Esophagus squamous epithelium (tissue), 4 donors: ENCODE data around the gene HECW1.

Experiments used
- CTCF ChIP-seq, 6 experiments: fragments of 450-650 bp in 4 of 6; fragments of 200-600 bp in 2 of 6; sonication (generic) in 2 of 6; IDR thresholded peaks; one replicate each; pipeline ENCODE4 v1.5.1; 2016 to 2019; ENCODE audit warnings: antibody characterized with exemption in 6 of 6, mild to moderate bottlenecking in 4 of 6, moderate library complexity in 4 of 6
- POLR2A ChIP-seq, 4 donors: fragments of 450-650 bp; IDR thresholded peaks; one replicate each; pipeline ENCODE4 v1.6.1; 2017; ENCODE audit warnings: antibody characterized with exemption in 4 of 4, mild to moderate bottlenecking in 4 of 4, moderate library complexity in 3 of 4

GRCh38 chr7:43076606-43077005 is 35.8 kb upstream of the HECW1 start:
- TF ChIP-seq CTCF (IDR thresholded peaks at IDR 0.05) (no peak), POLR2A (IDR thresholded peaks at IDR 0.05) (no peak)
